Right lobe of liver (tissue), 6 donors: ENCODE measurements around the gene SH2D3C. TPM values are rescaled to one million over a fixed set of nuclear protein-coding genes. Genes with fewer than 3 reads are reported as not detected.

Experiments used
- ATAC-seq, 4 donors: fragments of 200-7000 bp; cut with Tn5 transposase; one replicate each; pipeline ENCODE4 v1.9.1; 2020; ENCODE audit warnings: mild to moderate bottlenecking in 4 of 4, moderate library complexity in 4 of 4
- DNase-seq, 3 donors: peaks; one replicate each; pipeline ENCODE4 v3.0.0-alpha.2; 2020
- H3K27ac ChIP-seq, 3 donors: fragments of 200-600 bp; one replicate each; pipeline ENCODE4 v1.8.0; 2022
- H3K27me3 ChIP-seq, 2 donors: fragments of 200-600 bp; one replicate each; pipeline ENCODE4 v1.8.0; 2022
- H3K36me3 ChIP-seq, 4 donors: fragments of 200-600 bp; sonication (generic) in 1 of 4; one replicate each; pipeline versions ENCODE4 v1.5.1 to v1.8.0; 2017 to 2022; ENCODE audit warnings: control low read depth in 1 of 4
- H3K4me1 ChIP-seq, 4 donors: fragments of 200-600 bp; sonication (generic) in 1 of 4; one replicate each; pipeline versions ENCODE4 v1.5.1 to v1.8.0; 2017 to 2022; ENCODE audit warnings: control low read depth in 1 of 4
- H3K4me3 ChIP-seq, 3 donors: fragments of 200-600 bp; one replicate each; pipeline ENCODE4 v1.8.0; 2022
- H3K9me3 ChIP-seq, 4 donors: fragments of 200-600 bp; sonication (generic) in 1 of 4; one replicate each; pipeline versions ENCODE4 v1.5.1 to v1.8.0; 2017 to 2022; ENCODE audit warnings: control low read depth in 1 of 4
- POLR2A ChIP-seq: fragments of 450-650 bp; IDR thresholded peaks from one replicate; pipeline ENCODE4 v1.6.1; 2017; ENCODE audit warnings: antibody characterized with exemption, mild to moderate bottlenecking
- WGBS: methylation state at CpG from one replicate; pipeline ENCODE4 v1.1.6; 2018; ENCODE audit warnings: low coverage, low lambda C conversion rate; ENCODE audit not compliant: insufficient coverage; ENCODE audit errors: missing lambda C conversion rate; 5-methylcytosine and 5-hydroxymethylcytosine counted together
- intact Hi-C, 2 donors: fragments of 100-400 bp; cut with DNase I; formaldehyde crosslinking; loops; one replicate each; pipeline versions ENCODE4 v1.11.2 to v1.14.1; 2022
- total RNA-seq, 6 experiments: library from RNA; depleted of rRNA in 2 of 6; stranded (reverse); fragments of >200 nt in 2 of 6; fragmentation: NEBNext Ultra II Directional in 3 of 6; extraction: Animal tissue kit (Norgen Biotek cat#: 25700) in 3 of 6; gene quantifications; one replicate each; pipeline versions ENCODE4 v1.1.0 to v1.2.4, GENCODE V29; 2016 to 2023
- TF ChIP-seq, protein P1 (sequence below), 4 donors: fragments of 200-600 bp in 3 of 4; fragments of 450-650 bp in 1 of 4; IDR thresholded peaks; one replicate each; pipeline versions ENCODE4 v1.5.1 to v1.8.0; 2016 to 2022; ENCODE audit warnings: antibody characterized with exemption in 4 of 4, mild to moderate bottlenecking in 2 of 4
- donor health status: DM: no; HTN: yes; CAD: no.
- donor health status: DM: no; HTN: no; CAD: no.
- donor health status: DM: no; HTN: no; CAD: no.
- donor health status: DM: no; HTN: yes; CAD: no.
- donor health status: DM: no; HTN: yes; CAD: no.

Gene SH2D3C
- total RNA-seq, 6 experiments from 2014 or later, result 1.7 to 5.6 (median 2.7) TPM

DNA sequence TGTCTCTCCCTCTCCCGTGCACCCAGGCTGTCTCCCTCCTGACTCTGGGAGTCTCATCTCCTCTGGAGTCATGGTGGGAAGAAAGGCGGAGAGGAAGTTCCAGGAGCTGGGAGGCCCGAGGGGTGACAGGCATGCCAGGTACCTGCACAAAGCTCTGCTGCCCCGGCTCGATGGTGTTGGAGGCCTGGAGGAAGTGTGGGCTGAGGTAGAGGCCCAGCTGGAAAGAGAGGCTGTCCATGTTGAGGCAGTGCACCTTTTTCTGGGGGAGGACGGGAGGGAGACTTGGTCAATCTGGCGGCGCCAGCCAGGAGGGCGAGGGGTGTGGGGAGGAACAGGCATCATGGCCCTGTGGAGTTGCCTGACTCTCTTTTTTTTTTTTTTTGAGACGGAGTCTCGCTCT, 40.1 kb upstream of the SH2D3C start:
- intact Hi-C loops, result loop anchor here in 1 of 2 donors (10.0 kb wide), 1 partner anchor 56 kb away; the partner anchor contains the start of gene AK1
- Histone ChIP-seq H3K4me3 (no peak overlapping the region), H3K9me3 (no peaks in the 10 kb centered on the region), H3K27ac (no peak overlapping the region), H3K4me1 (no peaks in the 10 kb centered on the region), H3K36me3 (peaks cover 0 to 51% (median 18%) of the 10 kb centered on the region in 4 donors), H3K27me3 (no peaks in the 10 kb centered on the region)
- TF ChIP-seq POLR2A, result no peak
- TF ChIP-seq, protein P1, sequence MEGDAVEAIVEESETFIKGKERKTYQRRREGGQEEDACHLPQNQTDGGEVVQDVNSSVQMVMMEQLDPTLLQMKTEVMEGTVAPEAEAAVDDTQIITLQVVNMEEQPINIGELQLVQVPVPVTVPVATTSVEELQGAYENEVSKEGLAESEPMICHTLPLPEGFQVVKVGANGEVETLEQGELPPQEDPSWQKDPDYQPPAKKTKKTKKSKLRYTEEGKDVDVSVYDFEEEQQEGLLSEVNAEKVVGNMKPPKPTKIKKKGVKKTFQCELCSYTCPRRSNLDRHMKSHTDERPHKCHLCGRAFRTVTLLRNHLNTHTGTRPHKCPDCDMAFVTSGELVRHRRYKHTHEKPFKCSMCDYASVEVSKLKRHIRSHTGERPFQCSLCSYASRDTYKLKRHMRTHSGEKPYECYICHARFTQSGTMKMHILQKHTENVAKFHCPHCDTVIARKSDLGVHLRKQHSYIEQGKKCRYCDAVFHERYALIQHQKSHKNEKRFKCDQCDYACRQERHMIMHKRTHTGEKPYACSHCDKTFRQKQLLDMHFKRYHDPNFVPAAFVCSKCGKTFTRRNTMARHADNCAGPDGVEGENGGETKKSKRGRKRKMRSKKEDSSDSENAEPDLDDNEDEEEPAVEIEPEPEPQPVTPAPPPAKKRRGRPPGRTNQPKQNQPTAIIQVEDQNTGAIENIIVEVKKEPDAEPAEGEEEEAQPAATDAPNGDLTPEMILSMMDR (IDR thresholded peaks at IDR 0.05), result no peak
- ATAC-seq (no peak), DNase-seq (no peak)
- WGBS, result 94% methylated on average over 4 of the region's 11 CpGs

DNA sequence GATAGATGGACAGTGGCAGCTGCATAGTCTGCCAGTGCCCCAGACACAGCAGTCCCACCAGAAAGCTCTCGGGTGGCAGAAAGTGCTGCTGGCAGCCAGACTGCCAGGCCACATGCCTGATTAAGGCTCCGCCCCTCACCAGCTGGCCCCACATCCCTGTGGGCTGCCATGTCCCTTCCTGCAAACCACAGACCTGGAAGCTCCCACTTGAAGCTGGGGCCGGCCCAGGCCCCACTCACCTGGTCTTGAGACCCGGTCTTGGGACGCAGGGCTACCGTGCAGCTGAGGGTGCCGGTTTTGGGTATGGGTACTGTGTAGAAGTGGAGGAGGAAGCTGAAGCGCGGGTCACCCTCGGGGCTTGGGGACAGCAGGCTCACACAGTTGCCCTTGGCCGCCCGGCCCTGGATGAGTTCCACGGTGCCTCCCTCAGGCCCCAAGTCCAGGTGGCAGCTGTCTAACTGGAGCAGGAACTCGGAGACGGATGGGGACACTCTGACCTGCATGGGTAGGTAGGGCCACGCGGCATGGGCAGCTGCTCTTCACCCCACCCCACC, 39.5 kb upstream of the SH2D3C start:
- ATAC-seq, result peak in 3 of 4 donors; percentile 2 to 5 (median 4)
- H3K9me3 ChIP-seq, result no peaks in the 10 kb centered on the region
- DNase-seq, result peak in 1 of 3 donors; percentile 53
- H3K27ac ChIP-seq, result no peak overlapping the region
- TF ChIP-seq, protein P1 (IDR thresholded peaks at IDR 0.05), result no peak
- TF ChIP-seq POLR2A, result no peak
- H3K4me1 ChIP-seq, result no peaks in the 10 kb centered on the region
- WGBS, result no CpG with 5 or more reads among the region's 17 CpGs
- H3K36me3 ChIP-seq, result peaks cover 0 to 57% (median 22%) of the 10 kb centered on the region in 4 donors
- no peak overlapping the region for H3K4me3 ChIP-seq
- no peaks in the 10 kb centered on the region for H3K27me3 ChIP-seq
- intact Hi-C loops, result loop anchor here in 1 of 2 donors (10.0 kb wide), 1 partner anchor 57 kb away; the partner anchor contains the start of gene AK1

DNA sequence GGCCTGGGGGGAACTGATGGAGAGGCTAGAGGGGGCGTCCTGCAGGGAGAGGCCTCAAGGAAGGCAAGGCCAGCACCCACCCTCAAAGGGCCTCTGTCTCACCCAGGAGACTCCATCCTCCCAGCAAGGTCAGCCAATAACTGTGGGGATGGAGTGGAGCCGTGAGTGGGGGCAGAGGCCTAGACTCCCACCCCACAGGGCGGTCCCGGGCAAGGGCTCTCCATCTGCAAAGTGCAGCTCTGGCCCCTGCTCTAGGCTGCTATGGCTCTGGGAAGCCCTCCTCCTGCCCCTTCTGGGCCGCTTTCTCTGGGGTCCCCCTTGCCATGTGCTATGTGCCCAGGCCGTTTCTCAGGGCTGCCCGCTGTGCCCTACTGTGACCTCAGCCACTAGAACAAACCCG, 38.3 kb upstream of the SH2D3C start:
- WGBS, result 33% methylated on average over 1 of the region's 8 CpGs
- ATAC-seq, result peak in 1 of 4 donors; percentile 1
- H3K36me3 ChIP-seq, result peaks cover 0 to 68% (median 27%) of the 10 kb centered on the region in 4 donors

DNA sequence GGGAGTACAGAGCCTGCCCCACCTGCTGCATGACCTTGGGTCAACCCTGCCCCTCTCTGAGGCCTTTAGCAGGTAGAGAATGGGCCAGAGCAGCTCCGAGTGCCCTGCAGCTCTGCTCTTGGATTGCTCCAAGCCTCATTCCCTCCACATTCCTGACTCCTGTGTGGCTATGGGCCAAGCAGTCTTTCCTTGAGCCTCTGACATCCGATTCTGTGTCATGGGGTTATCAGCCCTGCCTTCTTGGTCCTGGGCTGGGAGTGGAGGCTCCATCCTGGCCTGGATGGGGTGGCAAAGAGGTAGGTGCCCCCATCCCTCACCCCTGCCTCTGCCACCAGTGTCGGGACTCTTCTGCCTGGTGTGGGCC, 37.9 kb upstream of the SH2D3C start:
- no peaks in the 10 kb centered on the region for H3K27me3 ChIP-seq
- ATAC-seq (peak in 2 of 4 donors; percentile 2 to 3), DNase-seq (no peak)
- WGBS, result 57% methylated on average over 1 of the region's 3 CpGs
- H3K4me1 ChIP-seq, result no peaks in the 10 kb centered on the region
- no peak overlapping the region for H3K4me3 ChIP-seq
- intact Hi-C loops, result loop anchor here in 1 of 2 donors (10.0 kb wide), 1 partner anchor 58 kb away; the partner anchor contains the start of gene AK1
- H3K9me3 ChIP-seq, result no peaks in the 10 kb centered on the region
- no peak overlapping the region for H3K27ac ChIP-seq
- no peak for TF ChIP-seq POLR2A
- TF ChIP-seq, protein P1 (IDR thresholded peaks at IDR 0.05), result no peak
- H3K36me3 ChIP-seq, result peaks cover 0 to 71% (median 29%) of the 10 kb centered on the region in 4 donors

More for the DNA sequence above, 38.3 kb upstream of the SH2D3C start:
- H3K4me3 ChIP-seq, result no peak overlapping the region
- H3K27ac ChIP-seq, result no peak overlapping the region
- DNase-seq, result no peak
- no peaks in the 10 kb centered on the region for H3K27me3 ChIP-seq
- no peaks in the 10 kb centered on the region for H3K9me3 ChIP-seq
- no peaks in the 10 kb centered on the region for H3K4me1 ChIP-seq
- TF ChIP-seq, protein P1 (IDR thresholded peaks at IDR 0.05), result no peak
- no peak for TF ChIP-seq POLR2A
- intact Hi-C loops, result loop anchor here in 1 of 2 donors (10.0 kb wide), 1 partner anchor 58 kb away; the partner anchor contains the start of gene AK1
